Peyer's patch (tissue), 4 donors: Measurements from ENCODE around the gene ACSS1. TPM values are rescaled to one million over a fixed set of nuclear protein-coding genes. Genes with fewer than 3 reads are reported as not detected.

ENCODE experiments used
- DNase-seq, 3 donors: peaks; one replicate each; pipeline ENCODE4 v3.0.0-alpha.2; 2017 to 2019
- H3K27ac ChIP-seq, 4 donors: fragments of 200-600 bp; sonication (generic); one replicate each; pipeline ENCODE4 v1.5.1; 2016 to 2019
- H3K27me3 ChIP-seq, 2 donors: fragments of 200-600 bp; sonication (generic); one replicate each; pipeline ENCODE4 v1.5.1; 2019
- H3K36me3 ChIP-seq, 3 donors: fragments of 200-600 bp; sonication (generic); one replicate each; pipeline ENCODE4 v1.5.1; 2016 to 2019
- H3K4me1 ChIP-seq, 4 donors: fragments of 200-600 bp; sonication (generic); one replicate each; pipeline ENCODE4 v1.5.1; 2016 to 2019
- H3K4me3 ChIP-seq, 4 donors: fragments of 200-600 bp; sonication (generic); 1 replicate in 3 of 4; 2 replicates in 1 of 4; pipeline ENCODE4 v1.5.1; 2016 to 2019; ENCODE audit warnings: mild to moderate bottlenecking in 1 of 4
- H3K9me3 ChIP-seq, 4 donors: fragments of 200-600 bp; sonication (generic); one replicate each; pipeline ENCODE4 v1.5.1; 2016 to 2019; ENCODE audit warnings: mild to moderate bottlenecking in 1 of 4
- POLR2A ChIP-seq, 2 donors: fragments of 450-650 bp; IDR thresholded peaks; one replicate each; pipeline ENCODE4 v1.5.1; 2017; ENCODE audit warnings: antibody characterized with exemption in 2 of 2, mild to moderate bottlenecking in 2 of 2, moderate library complexity in 2 of 2
- total RNA-seq, 4 donors: library from RNA; depleted of rRNA; stranded (reverse); fragments of >200 nt; gene quantifications; one replicate each; pipeline ENCODE4 v1.1.0, GENCODE V29; 2016
- TF ChIP-seq, protein P1 (sequence below), 6 experiments: fragments of 450-650 bp in 4 of 6; fragments of 200-600 bp in 2 of 6; sonication (generic) in 1 of 6; IDR thresholded peaks; one replicate each; pipeline ENCODE4 v1.5.1; 2017 to 2019; ENCODE audit warnings: antibody characterized with exemption in 6 of 6, mild to moderate bottlenecking in 3 of 6, moderate library complexity in 1 of 6

The ACSS1 gene
- total RNA-seq, 4 donors from 2014 or later, result 49.5 to 160 (median 134) TPM

DNA sequence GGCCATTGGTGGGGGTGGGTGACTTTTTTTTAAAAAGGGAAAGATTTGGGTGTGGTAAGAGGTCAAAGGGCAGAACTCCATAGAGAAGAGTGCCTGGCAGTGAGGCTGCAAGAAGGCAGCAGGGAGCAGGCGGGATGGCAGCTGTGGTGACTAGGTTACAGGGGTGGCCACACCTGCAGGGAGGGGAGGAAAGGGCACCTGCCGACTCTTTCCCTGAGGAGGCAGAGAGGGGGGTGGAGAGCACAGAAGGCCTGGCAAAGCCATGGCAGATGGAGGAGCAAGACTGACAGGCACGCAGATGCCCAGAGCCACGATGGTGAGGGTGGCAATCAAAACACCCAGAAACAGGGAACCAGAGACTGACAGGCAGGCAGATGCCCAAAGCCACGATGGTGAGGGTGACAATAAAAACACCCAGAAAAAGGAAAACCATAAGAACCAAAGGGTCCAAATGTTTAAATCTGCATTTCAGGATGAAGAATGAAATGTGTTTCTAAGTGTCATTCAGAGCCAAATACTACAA lies 89.6 kb downstream of the ACSS1 start:
- Histone ChIP-seq H3K27me3 (no peaks in the 10 kb centered on the region), H3K4me3 (no peak overlapping the region), H3K27ac (no peak overlapping the region), H3K36me3 (peaks cover 0 to 79% (median 0%) of the 10 kb centered on the region in 3 donors), H3K4me1 (no peaks in the 10 kb centered on the region), H3K9me3 (no peaks in the 10 kb centered on the region)
- peak in 1 of 3 donors; percentile 47 for DNase-seq
- no peak for TF ChIP-seq POLR2A (IDR thresholded peaks at IDR 0.05)
- TF ChIP-seq, protein P1, sequence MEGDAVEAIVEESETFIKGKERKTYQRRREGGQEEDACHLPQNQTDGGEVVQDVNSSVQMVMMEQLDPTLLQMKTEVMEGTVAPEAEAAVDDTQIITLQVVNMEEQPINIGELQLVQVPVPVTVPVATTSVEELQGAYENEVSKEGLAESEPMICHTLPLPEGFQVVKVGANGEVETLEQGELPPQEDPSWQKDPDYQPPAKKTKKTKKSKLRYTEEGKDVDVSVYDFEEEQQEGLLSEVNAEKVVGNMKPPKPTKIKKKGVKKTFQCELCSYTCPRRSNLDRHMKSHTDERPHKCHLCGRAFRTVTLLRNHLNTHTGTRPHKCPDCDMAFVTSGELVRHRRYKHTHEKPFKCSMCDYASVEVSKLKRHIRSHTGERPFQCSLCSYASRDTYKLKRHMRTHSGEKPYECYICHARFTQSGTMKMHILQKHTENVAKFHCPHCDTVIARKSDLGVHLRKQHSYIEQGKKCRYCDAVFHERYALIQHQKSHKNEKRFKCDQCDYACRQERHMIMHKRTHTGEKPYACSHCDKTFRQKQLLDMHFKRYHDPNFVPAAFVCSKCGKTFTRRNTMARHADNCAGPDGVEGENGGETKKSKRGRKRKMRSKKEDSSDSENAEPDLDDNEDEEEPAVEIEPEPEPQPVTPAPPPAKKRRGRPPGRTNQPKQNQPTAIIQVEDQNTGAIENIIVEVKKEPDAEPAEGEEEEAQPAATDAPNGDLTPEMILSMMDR (IDR thresholded peaks at IDR 0.05), result no peak

GRCh38 chr20:24966317-24967012 lies 91.5 kb downstream of the ACSS1 start:
- no peak for DNase-seq
- no peaks in the 10 kb centered on the region for H3K9me3 ChIP-seq
- no peaks in the 10 kb centered on the region for H3K4me1 ChIP-seq
- no peaks in the 10 kb centered on the region for H3K27me3 ChIP-seq
- no peak for TF ChIP-seq POLR2A (IDR thresholded peaks at IDR 0.05)
- TF ChIP-seq, protein P1 (IDR thresholded peaks at IDR 0.05), result no peak
- H3K27ac ChIP-seq, result no peak overlapping the region
- peaks cover 0 to 71% (median 0%) of the 10 kb centered on the region in 3 donors for H3K36me3 ChIP-seq
- no peak overlapping the region for H3K4me3 ChIP-seq

GRCh38 chr20:24965065-24965919 lies 92.6 kb downstream of the ACSS1 start:
- Histone ChIP-seq H3K36me3 (peaks cover 0 to 71% (median 0%) of the 10 kb centered on the region in 3 donors), H3K4me1 (no peaks in the 10 kb centered on the region), H3K27ac (no peak overlapping the region), H3K27me3 (no peaks in the 10 kb centered on the region), H3K9me3 (no peaks in the 10 kb centered on the region), H3K4me3 (no peak overlapping the region)
- TF ChIP-seq, protein P1 (IDR thresholded peaks at IDR 0.05), result no peak
- no peak for TF ChIP-seq POLR2A (IDR thresholded peaks at IDR 0.05)
- no peak for DNase-seq

DNA sequence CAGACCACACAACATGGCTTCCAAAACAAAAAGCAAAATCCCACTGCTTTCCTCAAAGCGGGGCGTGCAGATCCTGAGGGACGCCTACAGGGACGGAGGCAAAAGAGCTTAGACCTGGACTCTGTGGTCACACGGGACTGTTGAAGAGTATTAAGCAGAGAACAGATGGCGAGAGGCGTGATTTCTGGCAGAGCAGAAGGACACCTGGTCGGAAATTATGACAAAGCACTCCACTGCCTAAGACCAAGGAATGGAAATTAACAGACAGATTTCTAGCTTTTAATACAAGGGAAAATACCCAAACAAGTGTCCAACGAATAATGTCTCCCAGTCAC lies 93.5 kb downstream of the ACSS1 start:
- H3K27ac ChIP-seq, result no peak overlapping the region
- H3K4me3 ChIP-seq, result no peak overlapping the region
- H3K27me3 ChIP-seq, result no peaks in the 10 kb centered on the region
- H3K9me3 ChIP-seq, result no peaks in the 10 kb centered on the region
- peaks cover 0 to 71% (median 0%) of the 10 kb centered on the region in 3 donors for H3K36me3 ChIP-seq
- no peak for DNase-seq
- no peaks in the 10 kb centered on the region for H3K4me1 ChIP-seq
- TF ChIP-seq, protein P1 (IDR thresholded peaks at IDR 0.05), result no peak
- TF ChIP-seq POLR2A (IDR thresholded peaks at IDR 0.05), result no peak

GRCh38 chr20:24963672-24964505 lies 94.0 kb downstream of the ACSS1 start:
- no peaks in the 10 kb centered on the region for H3K27me3 ChIP-seq
- no peaks in the 10 kb centered on the region for H3K4me1 ChIP-seq
- H3K4me3 ChIP-seq, result no peak overlapping the region
- TF ChIP-seq, protein P1 (IDR thresholded peaks at IDR 0.05), result no peak
- TF ChIP-seq POLR2A (IDR thresholded peaks at IDR 0.05), result no peak
- H3K9me3 ChIP-seq, result no peaks in the 10 kb centered on the region
- no peak for DNase-seq
- peaks cover 0 to 66% (median 0%) of the 10 kb centered on the region in 3 donors for H3K36me3 ChIP-seq
- H3K27ac ChIP-seq, result no peak overlapping the region
